SK-N-SH treated with all-trans-retinoic acid at 6 μM for 48 hours (cell line): ENCODE results near the gene FANCD2.

Experiments used
- CSDC2 ChIP-seq: fragments of 250-450 bp; sonication (Bioruptor Pico); IDR thresholded peaks from 2 replicates; pipeline ENCODE4 v1.5.0; 2020; ENCODE audit warnings: mild to moderate bottlenecking, moderate library complexity
- ESRRG ChIP-seq: fragments of 250-450 bp; sonication (Bioruptor Pico); IDR thresholded peaks from 2 replicates; pipeline ENCODE4 v1.6.1; 2021; ENCODE audit warnings: mild to moderate bottlenecking
- GLIS3 ChIP-seq: fragments of 250-450 bp; sonication (Bioruptor Pico); IDR thresholded peaks from 2 replicates; pipeline ENCODE4 v1.5.0; 2020; ENCODE audit warnings: mild to moderate bottlenecking, moderate library complexity
- RARB ChIP-seq: fragments of 250-450 bp; sonication (Bioruptor Pico); IDR thresholded peaks from 2 replicates; pipeline ENCODE4 v1.8.0; 2021; ENCODE audit warnings: mild to moderate bottlenecking, moderate library complexity
- ZNF70 ChIP-seq: fragments of 450-650 bp; formaldehyde crosslinking; IDR thresholded peaks from 2 replicates; pipeline ENCODE4 v1.5.0; 2020; ENCODE audit warnings: mild to moderate bottlenecking, moderate library complexity
- TF ChIP-seq, protein P1 (sequence below): fragments of 250-450 bp; sonication (Bioruptor Pico); IDR thresholded peaks from 2 replicates; pipeline ENCODE4 v1.8.0; 2020; ENCODE audit warnings: mild to moderate bottlenecking, moderate library complexity, borderline replicate concordance
- TF ChIP-seq, protein P2 (sequence below): fragments of 250-450 bp; sonication (Bioruptor Pico); IDR thresholded peaks from 2 replicates; pipeline ENCODE4 v1.5.1; 2020; ENCODE audit warnings: low read depth, mild to moderate bottlenecking, moderate library complexity
- TF ChIP-seq, protein P3 (sequence below): fragments of 250-450 bp; sonication (Bioruptor Pico); IDR thresholded peaks from 2 replicates; pipeline ENCODE4 v1.5.0; 2020; ENCODE audit warnings: mild to moderate bottlenecking, moderate library complexity

DNA sequence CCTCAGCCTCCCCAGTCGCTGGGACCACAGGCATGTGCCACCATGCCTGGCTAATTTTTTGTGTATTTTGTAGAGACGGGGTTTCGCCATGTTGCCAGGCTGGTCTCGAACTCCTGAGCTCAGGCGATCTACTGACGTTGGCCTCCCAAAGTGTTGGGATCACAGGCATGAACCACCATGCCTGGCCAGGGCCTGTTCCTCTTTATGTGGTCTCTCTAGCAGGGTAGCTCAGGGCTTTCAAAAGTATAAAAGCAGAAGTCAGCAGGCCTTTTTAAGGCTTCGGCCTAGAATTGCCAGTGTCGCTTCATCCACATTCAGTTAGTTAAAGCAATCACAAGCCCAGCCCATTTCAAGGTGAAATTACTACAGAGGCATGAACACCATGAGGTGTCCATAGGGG lies 123.0 kb downstream of the FANCD2 start:
- TF ChIP-seq ZNF70 (no peak), GLIS3 (CRISPR knock-in tag) (no peak), ESRRG (CRISPR knock-in tag) (no peak), RARB (CRISPR knock-in tag) (no peak), CSDC2 (no peak)
- TF ChIP-seq, protein P1, sequence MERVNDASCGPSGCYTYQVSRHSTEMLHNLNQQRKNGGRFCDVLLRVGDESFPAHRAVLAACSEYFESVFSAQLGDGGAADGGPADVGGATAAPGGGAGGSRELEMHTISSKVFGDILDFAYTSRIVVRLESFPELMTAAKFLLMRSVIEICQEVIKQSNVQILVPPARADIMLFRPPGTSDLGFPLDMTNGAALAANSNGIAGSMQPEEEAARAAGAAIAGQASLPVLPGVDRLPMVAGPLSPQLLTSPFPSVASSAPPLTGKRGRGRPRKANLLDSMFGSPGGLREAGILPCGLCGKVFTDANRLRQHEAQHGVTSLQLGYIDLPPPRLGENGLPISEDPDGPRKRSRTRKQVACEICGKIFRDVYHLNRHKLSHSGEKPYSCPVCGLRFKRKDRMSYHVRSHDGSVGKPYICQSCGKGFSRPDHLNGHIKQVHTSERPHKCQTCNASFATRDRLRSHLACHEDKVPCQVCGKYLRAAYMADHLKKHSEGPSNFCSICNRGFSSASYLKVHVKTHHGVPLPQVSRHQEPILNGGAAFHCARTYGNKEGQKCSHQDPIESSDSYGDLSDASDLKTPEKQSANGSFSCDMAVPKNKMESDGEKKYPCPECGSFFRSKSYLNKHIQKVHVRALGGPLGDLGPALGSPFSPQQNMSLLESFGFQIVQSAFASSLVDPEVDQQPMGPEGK, result no peak
- TF ChIP-seq, protein P2, sequence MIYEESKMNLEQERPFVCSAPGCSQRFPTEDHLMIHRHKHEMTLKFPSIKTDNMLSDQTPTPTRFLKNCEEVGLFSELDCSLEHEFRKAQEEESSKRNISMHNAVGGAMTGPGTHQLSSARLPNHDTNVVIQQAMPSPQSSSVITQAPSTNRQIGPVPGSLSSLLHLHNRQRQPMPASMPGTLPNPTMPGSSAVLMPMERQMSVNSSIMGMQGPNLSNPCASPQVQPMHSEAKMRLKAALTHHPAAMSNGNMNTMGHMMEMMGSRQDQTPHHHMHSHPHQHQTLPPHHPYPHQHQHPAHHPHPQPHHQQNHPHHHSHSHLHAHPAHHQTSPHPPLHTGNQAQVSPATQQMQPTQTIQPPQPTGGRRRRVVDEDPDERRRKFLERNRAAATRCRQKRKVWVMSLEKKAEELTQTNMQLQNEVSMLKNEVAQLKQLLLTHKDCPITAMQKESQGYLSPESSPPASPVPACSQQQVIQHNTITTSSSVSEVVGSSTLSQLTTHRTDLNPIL (CRISPR knock-in tag), result no peak
- TF ChIP-seq, protein P3, sequence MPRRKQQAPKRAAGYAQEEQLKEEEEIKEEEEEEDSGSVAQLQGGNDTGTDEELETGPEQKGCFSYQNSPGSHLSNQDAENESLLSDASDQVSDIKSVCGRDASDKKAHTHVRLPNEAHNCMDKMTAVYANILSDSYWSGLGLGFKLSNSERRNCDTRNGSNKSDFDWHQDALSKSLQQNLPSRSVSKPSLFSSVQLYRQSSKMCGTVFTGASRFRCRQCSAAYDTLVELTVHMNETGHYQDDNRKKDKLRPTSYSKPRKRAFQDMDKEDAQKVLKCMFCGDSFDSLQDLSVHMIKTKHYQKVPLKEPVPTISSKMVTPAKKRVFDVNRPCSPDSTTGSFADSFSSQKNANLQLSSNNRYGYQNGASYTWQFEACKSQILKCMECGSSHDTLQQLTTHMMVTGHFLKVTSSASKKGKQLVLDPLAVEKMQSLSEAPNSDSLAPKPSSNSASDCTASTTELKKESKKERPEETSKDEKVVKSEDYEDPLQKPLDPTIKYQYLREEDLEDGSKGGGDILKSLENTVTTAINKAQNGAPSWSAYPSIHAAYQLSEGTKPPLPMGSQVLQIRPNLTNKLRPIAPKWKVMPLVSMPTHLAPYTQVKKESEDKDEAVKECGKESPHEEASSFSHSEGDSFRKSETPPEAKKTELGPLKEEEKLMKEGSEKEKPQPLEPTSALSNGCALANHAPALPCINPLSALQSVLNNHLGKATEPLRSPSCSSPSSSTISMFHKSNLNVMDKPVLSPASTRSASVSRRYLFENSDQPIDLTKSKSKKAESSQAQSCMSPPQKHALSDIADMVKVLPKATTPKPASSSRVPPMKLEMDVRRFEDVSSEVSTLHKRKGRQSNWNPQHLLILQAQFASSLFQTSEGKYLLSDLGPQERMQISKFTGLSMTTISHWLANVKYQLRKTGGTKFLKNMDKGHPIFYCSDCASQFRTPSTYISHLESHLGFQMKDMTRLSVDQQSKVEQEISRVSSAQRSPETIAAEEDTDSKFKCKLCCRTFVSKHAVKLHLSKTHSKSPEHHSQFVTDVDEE (CRISPR knock-in tag), result no peak
